22Rv1 (cell line): Measurements from ENCODE around the gene MX1.

Experiments used
- H3K27ac ChIP-seq: fragments of 450-650 bp; 2 replicates; pipeline ENCODE4 v1.5.1; 2017
- CTCF ChIP-seq: fragments of 450-650 bp; IDR thresholded peaks from 2 replicates; pipeline ENCODE4 v1.5.1; 2017; ENCODE audit warnings: mild to moderate bottlenecking
- ZFX ChIP-seq: fragments of 450-650 bp; IDR thresholded peaks from 2 replicates; pipeline ENCODE4 v1.6.1; 2017; ENCODE audit warnings: antibody characterized with exemption, borderline replicate concordance

MX1 gene

DNA sequence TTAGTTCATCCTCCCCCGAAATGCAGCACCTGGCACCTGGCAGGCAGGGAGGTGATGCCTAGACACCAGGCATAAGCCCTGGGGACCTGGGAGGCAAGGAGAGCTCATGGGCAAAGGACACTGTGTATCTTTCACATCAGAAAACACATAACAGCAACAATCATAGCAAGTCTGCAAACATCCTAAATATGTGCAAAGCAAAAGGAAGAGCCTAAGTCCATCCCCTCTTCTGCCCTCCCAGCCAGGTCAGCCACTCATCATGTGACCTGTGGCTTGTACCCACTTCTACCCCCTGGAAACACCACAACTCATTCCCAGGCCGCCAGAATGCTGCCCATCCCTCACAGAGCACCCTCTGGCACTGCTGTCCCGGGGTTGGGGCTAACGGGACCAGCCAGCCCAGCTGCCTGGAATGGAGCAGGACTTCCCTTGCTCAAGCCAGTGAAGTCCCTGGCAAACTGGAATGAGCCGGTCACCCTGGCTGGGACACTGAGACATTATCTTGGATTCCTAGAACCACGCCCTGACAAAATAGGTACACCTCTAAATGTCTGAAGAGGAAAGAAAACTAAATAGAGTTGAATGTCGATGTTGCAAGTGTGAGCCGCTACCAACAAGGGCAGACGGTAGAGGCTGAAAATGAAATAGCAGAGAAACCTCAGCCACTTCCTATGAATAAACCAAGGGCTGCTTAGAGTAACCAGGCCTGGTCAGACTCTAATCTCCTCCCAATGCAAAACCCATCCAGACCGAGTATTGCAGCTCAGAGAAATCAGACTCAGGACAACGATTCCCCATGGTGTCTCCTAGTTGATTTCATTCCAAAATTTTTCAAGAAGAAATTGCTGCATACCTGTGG, 52.5 kb downstream of the MX1 start:
- TF ChIP-seq ZFX (no peak), CTCF (no peak)
- H3K27ac ChIP-seq: no peak overlapping the region

DNA sequence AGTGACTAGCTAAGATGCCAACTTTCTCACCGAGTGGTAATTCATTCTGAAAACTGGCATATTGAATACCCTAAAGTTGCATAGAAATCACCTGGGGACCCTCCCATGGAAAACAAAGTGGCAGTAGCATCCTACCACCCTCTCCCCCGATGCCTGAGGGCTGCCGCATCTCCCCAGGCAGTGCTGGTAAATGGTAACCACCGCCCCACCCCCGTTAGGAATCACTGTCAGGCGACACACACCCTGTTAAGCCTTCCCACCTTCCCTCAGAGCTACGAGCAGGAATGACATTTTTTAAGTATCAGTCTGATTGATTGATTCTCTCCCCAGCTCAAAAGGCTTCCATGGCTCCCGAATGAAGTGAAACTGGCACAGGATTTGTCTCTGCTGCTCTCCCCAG, 53.6 kb downstream of the MX1 start:
- no peak overlapping the region for H3K27ac ChIP-seq
- TF ChIP-seq CTCF: no peak
- no peak for TF ChIP-seq ZFX

DNA sequence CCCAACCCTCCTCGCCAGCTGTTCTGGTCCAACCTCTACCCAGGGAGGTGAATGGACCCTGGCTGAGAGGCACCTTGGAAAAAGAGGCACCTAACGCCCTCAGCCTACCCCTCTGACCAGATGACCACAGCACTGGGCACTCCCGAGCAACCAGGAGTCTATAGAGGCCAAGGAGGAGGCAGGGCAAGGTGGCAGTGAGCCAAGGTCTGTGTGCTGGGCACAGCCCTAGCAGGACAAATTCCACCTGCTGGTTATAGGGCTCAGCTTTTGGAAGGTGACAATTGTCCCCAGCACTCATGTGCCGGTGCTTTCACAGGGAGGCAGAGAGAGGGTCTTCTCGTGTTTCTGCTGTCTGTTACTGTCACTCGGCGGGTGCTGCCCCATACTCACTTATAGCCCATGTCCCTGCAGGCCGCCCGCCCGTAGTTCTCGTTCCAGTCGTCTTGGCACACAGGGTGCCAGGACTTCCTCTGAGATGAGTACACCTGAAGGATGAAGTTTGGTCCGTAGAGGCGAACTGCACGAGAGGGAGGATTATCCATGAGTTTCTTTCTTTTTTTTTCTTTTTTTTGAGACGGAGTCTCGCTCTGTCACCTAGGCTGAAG, 54.1 kb downstream of the MX1 start:
- no peak for TF ChIP-seq CTCF
- no peak for TF ChIP-seq ZFX
- no peak overlapping the region for H3K27ac ChIP-seq

DNA sequence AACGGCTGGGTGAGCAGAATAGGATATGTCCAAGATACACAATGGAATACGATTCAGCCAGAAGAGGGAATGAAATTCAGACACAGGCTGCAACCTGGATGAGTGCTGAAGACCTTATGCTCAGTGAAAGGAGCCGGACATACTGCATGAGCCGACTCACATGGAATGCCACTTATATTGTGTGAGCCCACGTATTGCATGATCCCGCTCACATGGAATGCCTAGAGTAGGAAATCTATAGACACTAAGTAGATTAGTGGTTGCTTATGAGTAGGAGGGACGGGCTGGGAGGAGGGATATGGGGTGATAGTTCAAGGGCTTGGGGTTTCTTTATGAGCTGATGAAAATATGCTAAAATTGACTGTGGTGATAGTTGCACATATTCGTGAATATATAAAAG, 55.2 kb downstream of the MX1 start:
- H3K27ac ChIP-seq: no peak overlapping the region
- TF ChIP-seq ZFX: no peak
- TF ChIP-seq CTCF: no peak

- TF ChIP-seq ZFX: no peak
- no peak for TF ChIP-seq CTCF
- H3K27ac ChIP-seq: no peak overlapping the region
These were observed 56.3 kb downstream of the MX1 start for GRCh38 chr21:41482301-41482700.

GRCh38 chr21:41482980-41483379, 56.9 kb downstream of the MX1 start:
- H3K27ac ChIP-seq: no peak overlapping the region
- TF ChIP-seq CTCF: no peak
- TF ChIP-seq ZFX: no peak

GRCh38 chr21:41483415-41483814, 57.4 kb downstream of the MX1 start:
- no peak overlapping the region for H3K27ac ChIP-seq
- TF ChIP-seq CTCF: no peak
- TF ChIP-seq ZFX: no peak
